Mesendoderm (in vitro differentiated cells): ENCODE results near the gene LINGO4.

Source experiments
- DNase-seq: peaks from one replicate; pipeline ENCODE4 v3.0.0; 2013
- H2AK5ac ChIP-seq: 2 replicates; pipeline ENCODE4 v1.6.1; 2013; ENCODE audit warnings: low read length, inconsistent platforms
- H2BK120ac ChIP-seq: 2 replicates; pipeline ENCODE4 v1.6.1; 2013; ENCODE audit warnings: low read depth, mild to moderate bottlenecking, low read length, moderate library complexity, mixed read lengths
- H2BK15ac ChIP-seq: replicated peaks from 2 replicates; pipeline ENCODE4 v1.6.1; 2013; ENCODE audit warnings: low read depth, mild to moderate bottlenecking, moderate library complexity
- H2BK5ac ChIP-seq: 2 replicates; pipeline ENCODE4 v1.6.1; 2013; ENCODE audit warnings: low read length, inconsistent platforms
- H3K18ac ChIP-seq: 2 replicates; pipeline ENCODE4 v1.6.1; 2013; ENCODE audit warnings: mild to moderate bottlenecking, low read length, mixed read lengths
- H3K23ac ChIP-seq: one replicate; pipeline ENCODE4 v1.6.1; 2013; ENCODE audit warnings: low read length
- H3K27ac ChIP-seq: 2 replicates; pipeline ENCODE4 v1.5.1; 2013; ENCODE audit warnings: low read depth, mild to moderate bottlenecking, inconsistent platforms, low read length, moderate library complexity
- H3K27me3 ChIP-seq: 2 replicates; pipeline ENCODE4 v1.6.1; 2013; ENCODE audit warnings: low read length, control low read depth, mild to moderate bottlenecking, inconsistent platforms; ENCODE audit not compliant: insufficient read depth, poor library complexity
- H3K36me3 ChIP-seq: 2 replicates; pipeline ENCODE4 v1.6.1; 2013; ENCODE audit warnings: low read length, inconsistent platforms; ENCODE audit not compliant: control insufficient read depth, insufficient read depth
- H3K4ac ChIP-seq: one replicate; pipeline ENCODE4 v1.6.1; 2013; ENCODE audit warnings: low read depth, mild to moderate bottlenecking, low read length, moderate library complexity
- H3K4me1 ChIP-seq: 2 replicates; pipeline ENCODE4 v1.6.1; 2013; ENCODE audit warnings: low read depth, low read length, inconsistent platforms; ENCODE audit not compliant: control insufficient read depth
- H3K4me2 ChIP-seq: 2 replicates; pipeline ENCODE4 v1.6.1; 2013; ENCODE audit warnings: low read length
- H3K4me3 ChIP-seq: 2 replicates; pipeline ENCODE4 v1.5.1; 2013; ENCODE audit warnings: mild to moderate bottlenecking, low read length
- H3K56ac ChIP-seq: one replicate; pipeline ENCODE4 v1.6.1; 2013; ENCODE audit warnings: low read length
- H3K79me1 ChIP-seq: 2 replicates; pipeline ENCODE4 v1.6.1; 2013; ENCODE audit warnings: low read length, inconsistent platforms
- H3K79me2 ChIP-seq: 2 replicates; pipeline ENCODE4 v1.6.1; 2013; ENCODE audit warnings: mild to moderate bottlenecking, low read length; ENCODE audit not compliant: control insufficient read depth, insufficient read depth
- H3K9ac ChIP-seq: 2 replicates; pipeline ENCODE4 v1.6.1; 2013; ENCODE audit warnings: low read length, inconsistent platforms
- H4K5ac ChIP-seq: one replicate; pipeline ENCODE4 v1.6.1; 2013; ENCODE audit warnings: low read length
- H4K8ac ChIP-seq: one replicate; pipeline ENCODE4 v1.6.1; 2013; ENCODE audit warnings: low read depth, mild to moderate bottlenecking, control low read depth, low read length, moderate library complexity
- WGBS: extraction: QIAGEN DNeasy Blood & Tissue Kit; methylation state at CpG from one replicate; pipeline ENCODE4 v1.1.7; 2013; ENCODE audit warnings: low lambda C conversion rate, missing lambda C conversion rate; ENCODE audit not compliant: insufficient coverage; ENCODE audit errors: extremely low coverage; 5-methylcytosine and 5-hydroxymethylcytosine counted together

Gene LINGO4

GRCh38 chr1:151811181-151811580 is 6.0 kb upstream of the LINGO4 start:
- H3K4me1 ChIP-seq: no peaks in the 10 kb centered on the region
- H2BK120ac ChIP-seq: no peak overlapping the region
- H3K36me3 ChIP-seq: no peaks in the 10 kb centered on the region
- no peak overlapping the region for H3K4ac ChIP-seq
- no peak overlapping the region for H2BK5ac ChIP-seq
- no peaks in the 10 kb centered on the region for H3K27me3 ChIP-seq
- H2AK5ac ChIP-seq: no peak overlapping the region
- H3K9ac ChIP-seq: no peak overlapping the region
- H3K23ac ChIP-seq: no peak overlapping the region
- no CpG with 5 or more reads among the region's 9 CpGs for WGBS
- H2BK15ac ChIP-seq: no peak overlapping the region
- no peak overlapping the region for H3K56ac ChIP-seq
- H3K27ac ChIP-seq: no peak overlapping the region
- H3K4me2 ChIP-seq: no peak overlapping the region
- no peak overlapping the region for H4K5ac ChIP-seq
- H3K79me1 ChIP-seq: no peaks in the 10 kb centered on the region
- DNase-seq: peak; percentile 21
- H3K18ac ChIP-seq: no peak overlapping the region
- H3K4me3 ChIP-seq: no peak overlapping the region
- no peaks in the 10 kb centered on the region for H3K79me2 ChIP-seq
- no peak overlapping the region for H4K8ac ChIP-seq

- WGBS: no CpG with 5 or more reads among the region's 1 CpG
- H2AK5ac ChIP-seq: no peak overlapping the region
- no peak overlapping the region for H3K18ac ChIP-seq
- H3K56ac ChIP-seq: peak overlapping the region; percentile 44
- no peaks in the 10 kb centered on the region for H3K36me3 ChIP-seq
- no peak overlapping the region for H3K4me3 ChIP-seq
- no peaks in the 10 kb centered on the region for H3K4me1 ChIP-seq
- H2BK120ac ChIP-seq: no peak overlapping the region
- H2BK15ac ChIP-seq: no peak overlapping the region
- no peak overlapping the region for H3K27ac ChIP-seq
- H2BK5ac ChIP-seq: no peak overlapping the region
- peak; percentile 65 for DNase-seq
- no peak overlapping the region for H3K9ac ChIP-seq
- no peak overlapping the region for H4K5ac ChIP-seq
- no peak overlapping the region for H3K4me2 ChIP-seq
- no peaks in the 10 kb centered on the region for H3K79me2 ChIP-seq
- no peak overlapping the region for H3K23ac ChIP-seq
- no peaks in the 10 kb centered on the region for H3K27me3 ChIP-seq
- no peak overlapping the region for H4K8ac ChIP-seq
- H3K79me1 ChIP-seq: no peaks in the 10 kb centered on the region
- no peak overlapping the region for H3K4ac ChIP-seq
Observed at GRCh38 chr1:151809985-151810556, 4.9 kb upstream of the LINGO4 start.

GRCh38 chr1:151809290-151809984 is 4.2 kb upstream of the LINGO4 start:
- H3K79me2 ChIP-seq: no peaks in the 10 kb centered on the region
- peak overlapping the region; percentile 44 for H3K56ac ChIP-seq
- H2AK5ac ChIP-seq: no peak overlapping the region
- H4K8ac ChIP-seq: no peak overlapping the region
- no CpG with 5 or more reads among the region's 8 CpGs for WGBS
- no peak overlapping the region for H3K4me3 ChIP-seq
- no peaks in the 10 kb centered on the region for H3K79me1 ChIP-seq
- DNase-seq: peak; percentile 34
- H3K4ac ChIP-seq: no peak overlapping the region
- H2BK5ac ChIP-seq: no peak overlapping the region
- no peak overlapping the region for H4K5ac ChIP-seq
- H2BK120ac ChIP-seq: no peak overlapping the region
- no peaks in the 10 kb centered on the region for H3K27me3 ChIP-seq
- no peak overlapping the region for H3K4me2 ChIP-seq
- no peak overlapping the region for H3K18ac ChIP-seq
- H3K4me1 ChIP-seq: no peaks in the 10 kb centered on the region
- no peaks in the 10 kb centered on the region for H3K36me3 ChIP-seq
- H3K9ac ChIP-seq: no peak overlapping the region
- H3K27ac ChIP-seq: no peak overlapping the region
- no peak overlapping the region for H2BK15ac ChIP-seq
- no peak overlapping the region for H3K23ac ChIP-seq

GRCh38 chr1:151807766-151808165 is 2.5 kb upstream of the LINGO4 start:
- Histone ChIP-seq H3K4me2 (no peak overlapping the region), H3K56ac (no peak overlapping the region), H3K4me1 (no peaks in the 10 kb centered on the region), H3K27ac (no peak overlapping the region), H2BK5ac (no peak overlapping the region), H3K4me3 (no peak overlapping the region), H3K36me3 (no peaks in the 10 kb centered on the region), H2BK120ac (no peak overlapping the region), H4K5ac (no peak overlapping the region), H4K8ac (no peak overlapping the region), H3K4ac (no peak overlapping the region), H2AK5ac (no peak overlapping the region), H3K9ac (no peak overlapping the region), H3K27me3 (no peaks in the 10 kb centered on the region), H3K79me2 (no peaks in the 10 kb centered on the region), H3K23ac (no peak overlapping the region), H3K79me1 (no peaks in the 10 kb centered on the region), H3K18ac (no peak overlapping the region), H2BK15ac (no peak overlapping the region)
- WGBS: no CpG with 5 or more reads among the region's 1 CpG
- DNase-seq: no peak

GRCh38 chr1:151807131-151807530 is 1.9 kb upstream of the LINGO4 start:
- Histone ChIP-seq H3K4me3 (no peak overlapping the region), H4K5ac (no peak overlapping the region), H3K56ac (no peak overlapping the region), H3K9ac (no peak overlapping the region), H3K4ac (no peak overlapping the region), H2BK5ac (no peak overlapping the region), H3K27ac (no peak overlapping the region), H3K27me3 (no peaks in the 10 kb centered on the region), H3K18ac (no peak overlapping the region), H4K8ac (no peak overlapping the region), H3K79me2 (no peaks in the 10 kb centered on the region), H2BK15ac (no peak overlapping the region), H3K4me1 (no peaks in the 10 kb centered on the region), H3K36me3 (no peaks in the 10 kb centered on the region), H3K23ac (no peak overlapping the region), H2AK5ac (no peak overlapping the region), H3K4me2 (no peak overlapping the region), H3K79me1 (no peaks in the 10 kb centered on the region), H2BK120ac (no peak overlapping the region)
- WGBS: no CpG with 5 or more reads among the region's 5 CpGs
- no peak for DNase-seq

- H3K56ac ChIP-seq: no peak overlapping the region
- no CpG with 5 or more reads among the region's 7 CpGs for WGBS
- no peak overlapping the region for H4K8ac ChIP-seq
Observed at GRCh38 chr1:151806170-151806569, 951 bp upstream of the LINGO4 start.

More at GRCh38 chr1:151806170-151806569, 951 bp upstream of the LINGO4 start:
- no peak overlapping the region for H2BK15ac ChIP-seq
- H3K4ac ChIP-seq: no peak overlapping the region
- no peak overlapping the region for H3K9ac ChIP-seq
- no peak overlapping the region for H2BK5ac ChIP-seq
- H2BK120ac ChIP-seq: no peak overlapping the region
- no peak overlapping the region for H4K5ac ChIP-seq
- no peak overlapping the region for H3K23ac ChIP-seq
- H3K36me3 ChIP-seq: no peaks in the 10 kb centered on the region
- no peaks in the 10 kb centered on the region for H3K79me1 ChIP-seq
- H2AK5ac ChIP-seq: no peak overlapping the region
- H3K4me3 ChIP-seq: no peak overlapping the region
- DNase-seq: no peak
- H3K27ac ChIP-seq: no peak overlapping the region
- no peak overlapping the region for H3K18ac ChIP-seq
- no peak overlapping the region for H3K4me2 ChIP-seq
- H3K27me3 ChIP-seq: no peaks in the 10 kb centered on the region
- no peaks in the 10 kb centered on the region for H3K4me1 ChIP-seq
- no peaks in the 10 kb centered on the region for H3K79me2 ChIP-seq
